HepG2 (cell line): ENCODE data around the gene CYP4F22. TPM values are rescaled to one million over a fixed set of nuclear protein-coding genes. Genes with fewer than 3 reads are reported as not detected.
A peak's percentile ranks its signal among the peaks of the same experiment; 100 is the strongest.

Source experiments
- CEBPB ChIP-seq: IDR thresholded peaks from 2 replicates; pipeline ENCODE4 v1.6.1; 2011; ENCODE audit warnings: low read depth, low read length, improper control_type of control experiment, borderline replicate concordance
- CREB1 ChIP-seq, 2 experiments: fragments of 450-650 bp in 1 of 2; IDR thresholded peaks; 2 replicates each; pipeline ENCODE4 v1.6.1; 2016 to 2017; ENCODE audit warnings: control low read depth in 1 of 2, mild to moderate bottlenecking in 1 of 2, missing compliant biosample characterization in 1 of 2, missing genetic modification characterization in 1 of 2
- EED ChIP-seq: sonication (generic); formaldehyde crosslinking; IDR thresholded peaks from 2 replicates; pipeline ENCODE4 v1.5.0; 2020; ENCODE audit warnings: mild to moderate bottlenecking, missing genetic modification reagents
- GATA4 ChIP-seq: sonication (generic); IDR thresholded peaks from 2 replicates; pipeline ENCODE4 v1.6.1; 2016; ENCODE audit warnings: antibody characterized with exemption, low read depth, borderline replicate concordance
- HIVEP1 ChIP-seq: sonication (generic); formaldehyde crosslinking; IDR thresholded peaks from 2 replicates; pipeline ENCODE4 v1.4.0; 2020; ENCODE audit warnings: mild to moderate bottlenecking, missing genetic modification reagents
- HMG20A ChIP-seq: IDR thresholded peaks from 2 replicates; pipeline ENCODE4 v1.6.1; 2016; ENCODE audit warnings: borderline replicate concordance
- KDM4B ChIP-seq: sonication (generic); formaldehyde crosslinking; IDR thresholded peaks from 2 replicates; pipeline ENCODE4 v1.4.0; 2020; ENCODE audit warnings: missing genetic modification reagents
- KLF16 ChIP-seq, 2 experiments: sonication (generic) in 1 of 2; formaldehyde crosslinking in 1 of 2; IDR thresholded peaks; 2 replicates each; pipeline versions ENCODE4 v1.6.1 to v1.8.0; 2016 to 2023; ENCODE audit warnings: missing genetic modification reagents in 2 of 2, missing compliant biosample characterization in 1 of 2
- MEF2D ChIP-seq: sonication (generic); formaldehyde crosslinking; IDR thresholded peaks from 2 replicates; pipeline ENCODE4 v1.5.1; 2020; ENCODE audit warnings: mild to moderate bottlenecking, missing genetic modification reagents
- MYNN ChIP-seq: sonication (generic); formaldehyde crosslinking; IDR thresholded peaks from 2 replicates; pipeline ENCODE4 v1.4.0; 2020; ENCODE audit warnings: mild to moderate bottlenecking, low read depth, missing genetic modification reagents
- NFYC ChIP-seq: IDR thresholded peaks from 2 replicates; pipeline ENCODE4 v1.6.1; 2016; ENCODE audit warnings: missing genetic modification reagents, missing compliant biosample characterization
- SP2 ChIP-seq: sonication (generic); formaldehyde crosslinking; IDR thresholded peaks from 2 replicates; pipeline ENCODE4 v1.5.1; 2020; ENCODE audit warnings: mild to moderate bottlenecking, missing genetic modification reagents
- ZBTB7A ChIP-seq: sonication (generic); formaldehyde crosslinking; IDR thresholded peaks from 2 replicates; pipeline ENCODE4 v1.8.0; 2022; ENCODE audit warnings: mild to moderate bottlenecking, missing genetic modification reagents
- ZKSCAN1 ChIP-seq: fragments of 150-350 bp; IDR thresholded peaks from 2 replicates; pipeline ENCODE4 v1.6.1; 2014; ENCODE audit warnings: low read length
- ZNF17 ChIP-seq: sonication (generic); formaldehyde crosslinking; IDR thresholded peaks from 2 replicates; pipeline ENCODE4 v1.5.0; 2020; ENCODE audit warnings: mild to moderate bottlenecking, missing genetic modification reagents
- ZNF207 ChIP-seq: fragments of 450-650 bp; IDR thresholded peaks from 2 replicates; pipeline ENCODE4 v1.6.1; 2016; ENCODE audit warnings: antibody characterized with exemption, borderline replicate concordance
- ZNF235 ChIP-seq: sonication (generic); formaldehyde crosslinking; IDR thresholded peaks from 2 replicates; pipeline ENCODE4 v1.8.1; 2023; ENCODE audit warnings: mild to moderate bottlenecking, missing genetic modification reagents, borderline replicate concordance
- ZNF44 ChIP-seq: sonication (generic); formaldehyde crosslinking; IDR thresholded peaks from 2 replicates; pipeline ENCODE4 v1.5.1; 2020; ENCODE audit warnings: mild to moderate bottlenecking, missing genetic modification reagents
- ZNF709 ChIP-seq: sonication (generic); formaldehyde crosslinking; IDR thresholded peaks from 2 replicates; pipeline ENCODE4 v1.5.0; 2020; ENCODE audit warnings: mild to moderate bottlenecking, missing genetic modification reagents
- ZNF891 ChIP-seq: sonication (generic); formaldehyde crosslinking; IDR thresholded peaks from 2 replicates; pipeline ENCODE4 v1.5.0; 2020; ENCODE audit warnings: mild to moderate bottlenecking, missing genetic modification reagents
- polyA plus RNA-seq, 8 experiments: library from polyadenylated mRNA; depleted of rRNA in 3 of 8; stranded (reverse) in 7 of 8; unstranded in 1 of 8; fragments of >200 nt; fragmentation: Illumina TruSeq in 4 of 8; extraction: Trizol in 4 of 8; gene quantifications; 2 replicates each; pipeline versions ENCODE4 v1.2.1 to v1.2.3, GENCODE V29; 2011 to 2016; ENCODE audit warnings: low read depth in 4 of 8, missing spikeins in 1 of 8, mixed read lengths in 1 of 8; ENCODE audit not compliant: insufficient read depth in 1 of 8
- total RNA-seq, 5 experiments: library from RNA; depleted of rRNA; stranded (reverse); fragments of >200 nt; fragmentation: Illumina TruSeq; extraction: Trizol; gene quantifications; 2 replicates each; pipeline ENCODE4 v1.2.3, GENCODE V29; 2016; ENCODE audit warnings: low read depth in 1 of 5
- TF ChIP-seq, protein P1 (sequence below): sonication (generic); formaldehyde crosslinking; IDR thresholded peaks from 2 replicates; pipeline ENCODE4 v1.4.0; 2020; ENCODE audit warnings: low read depth, missing genetic modification reagents
- TF ChIP-seq, protein P2 (sequence below): sonication (generic); formaldehyde crosslinking; IDR thresholded peaks from 2 replicates; pipeline ENCODE4 v1.5.1; 2020; ENCODE audit warnings: missing genetic modification reagents, mild to moderate bottlenecking, borderline replicate concordance
- TF ChIP-seq, protein P3 (sequence below): sonication (generic); formaldehyde crosslinking; IDR thresholded peaks from 2 replicates; pipeline ENCODE4 v1.4.0; 2020; ENCODE audit warnings: missing genetic modification reagents, borderline replicate concordance

The CYP4F22 gene
- total and polyA plus RNA-seq, 2 of the 13 experiments (the other 11 are each of a cell fraction or from before 2014, with no cell fraction given), result 0.05 TPM; not detected in 1

DNA sequence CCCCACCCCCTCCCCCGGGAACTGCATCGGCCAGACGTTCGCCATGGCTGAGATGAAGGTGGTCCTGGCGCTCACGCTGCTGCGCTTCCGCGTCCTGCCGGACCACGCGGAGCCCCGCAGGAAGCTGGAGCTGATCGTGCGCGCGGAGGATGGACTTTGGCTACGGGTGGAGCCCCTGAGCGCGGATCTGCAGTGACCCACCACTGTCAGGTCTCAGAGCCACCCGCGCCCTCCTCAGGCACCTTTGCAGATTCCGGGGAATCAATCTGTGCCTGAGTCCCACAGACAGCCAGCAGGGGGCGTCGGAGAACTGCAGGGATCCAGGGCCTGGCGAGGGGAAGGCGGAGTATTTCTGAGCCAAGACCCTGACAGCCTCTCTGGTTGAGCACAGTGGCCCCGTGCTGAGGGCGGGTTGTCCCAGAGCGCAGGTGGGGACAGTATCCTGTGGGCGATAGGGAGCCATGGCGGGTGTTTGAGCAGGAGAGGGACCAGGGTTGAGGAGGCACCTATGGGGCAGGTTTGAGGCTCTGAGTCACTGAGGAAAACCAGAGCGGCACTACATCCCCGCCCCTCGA is 76.3 kb downstream of the CYP4F22 start (continued):
- TF ChIP-seq, protein P1, sequence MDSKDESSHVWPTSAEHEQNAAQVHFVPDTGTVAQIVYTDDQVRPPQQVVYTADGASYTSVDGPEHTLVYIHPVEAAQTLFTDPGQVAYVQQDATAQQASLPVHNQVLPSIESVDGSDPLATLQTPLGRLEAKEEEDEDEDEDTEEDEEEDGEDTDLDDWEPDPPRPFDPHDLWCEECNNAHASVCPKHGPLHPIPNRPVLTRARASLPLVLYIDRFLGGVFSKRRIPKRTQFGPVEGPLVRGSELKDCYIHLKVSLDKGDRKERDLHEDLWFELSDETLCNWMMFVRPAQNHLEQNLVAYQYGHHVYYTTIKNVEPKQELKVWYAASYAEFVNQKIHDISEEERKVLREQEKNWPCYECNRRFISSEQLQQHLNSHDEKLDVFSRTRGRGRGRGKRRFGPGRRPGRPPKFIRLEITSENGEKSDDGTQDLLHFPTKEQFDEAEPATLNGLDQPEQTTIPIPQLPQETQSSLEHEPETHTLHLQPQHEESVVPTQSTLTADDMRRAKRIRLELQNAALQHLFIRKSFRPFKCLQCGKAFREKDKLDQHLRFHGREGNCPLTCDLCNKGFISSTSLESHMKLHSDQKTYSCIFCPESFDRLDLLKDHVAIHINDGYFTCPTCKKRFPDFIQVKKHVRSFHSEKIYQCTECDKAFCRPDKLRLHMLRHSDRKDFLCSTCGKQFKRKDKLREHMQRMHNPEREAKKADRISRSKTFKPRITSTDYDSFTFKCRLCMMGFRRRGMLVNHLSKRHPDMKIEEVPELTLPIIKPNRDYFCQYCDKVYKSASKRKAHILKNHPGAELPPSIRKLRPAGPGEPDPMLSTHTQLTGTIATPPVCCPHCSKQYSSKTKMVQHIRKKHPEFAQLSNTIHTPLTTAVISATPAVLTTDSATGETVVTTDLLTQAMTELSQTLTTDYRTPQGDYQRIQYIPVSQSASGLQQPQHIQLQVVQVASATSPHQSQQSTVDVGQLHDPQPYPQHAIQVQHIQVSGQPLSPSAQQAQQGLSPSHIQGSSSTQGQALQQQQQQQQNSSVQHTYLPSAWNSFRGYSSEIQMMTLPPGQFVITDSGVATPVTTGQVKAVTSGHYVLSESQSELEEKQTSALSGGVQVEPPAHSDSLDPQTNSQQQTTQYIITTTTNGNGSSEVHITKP (CRISPR knock-in tag), result no peak
- 0 out of 2 replicates have a peak, but pooled peaks have one; percentile 35 for TF ChIP-seq MYNN (CRISPR knock-in tag)
- TF ChIP-seq HIVEP1 (CRISPR knock-in tag), result no peak
- peak; percentile 90 for TF ChIP-seq ZBTB7A
- TF ChIP-seq SP2 (CRISPR knock-in tag), result no peak
- no peak for TF ChIP-seq ZNF44 (CRISPR knock-in tag)
- TF ChIP-seq, protein P2, sequence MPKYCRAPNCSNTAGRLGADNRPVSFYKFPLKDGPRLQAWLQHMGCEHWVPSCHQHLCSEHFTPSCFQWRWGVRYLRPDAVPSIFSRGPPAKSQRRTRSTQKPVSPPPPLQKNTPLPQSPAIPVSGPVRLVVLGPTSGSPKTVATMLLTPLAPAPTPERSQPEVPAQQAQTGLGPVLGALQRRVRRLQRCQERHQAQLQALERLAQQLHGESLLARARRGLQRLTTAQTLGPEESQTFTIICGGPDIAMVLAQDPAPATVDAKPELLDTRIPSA (CRISPR knock-in tag), result no peak
- TF ChIP-seq CEBPB, result no peak
- TF ChIP-seq CREB1 (IDR thresholded peaks at IDR 0.05), result no peak
- no peak for TF ChIP-seq CREB1 (CRISPR knock-in tag; IDR thresholded peaks at IDR 0.05)
- TF ChIP-seq GATA4, result no peak
- TF ChIP-seq NFYC (CRISPR knock-in tag), result no peak
- no peak for TF ChIP-seq ZNF235 (CRISPR knock-in tag)
- TF ChIP-seq KDM4B, result no peak
- TF ChIP-seq MEF2D (CRISPR knock-in tag), result no peak
- TF ChIP-seq ZNF17 (CRISPR knock-in tag), result no peak
- TF ChIP-seq ZKSCAN1, result no peak
- TF ChIP-seq KLF16 (CRISPR knock-in tag; IDR thresholded peaks at IDR 0.05), result peak in 1 of 2 experiments; percentile 29; a peak in 1 of 4 replicates
- TF ChIP-seq EED (CRISPR knock-in tag), result no peak
- TF ChIP-seq ZNF207, result no peak
- TF ChIP-seq ZNF709, result no peak; the same call in none of the 2 replicates
- TF ChIP-seq ZNF891 (CRISPR knock-in tag), result no peak
- TF ChIP-seq, protein P3, sequence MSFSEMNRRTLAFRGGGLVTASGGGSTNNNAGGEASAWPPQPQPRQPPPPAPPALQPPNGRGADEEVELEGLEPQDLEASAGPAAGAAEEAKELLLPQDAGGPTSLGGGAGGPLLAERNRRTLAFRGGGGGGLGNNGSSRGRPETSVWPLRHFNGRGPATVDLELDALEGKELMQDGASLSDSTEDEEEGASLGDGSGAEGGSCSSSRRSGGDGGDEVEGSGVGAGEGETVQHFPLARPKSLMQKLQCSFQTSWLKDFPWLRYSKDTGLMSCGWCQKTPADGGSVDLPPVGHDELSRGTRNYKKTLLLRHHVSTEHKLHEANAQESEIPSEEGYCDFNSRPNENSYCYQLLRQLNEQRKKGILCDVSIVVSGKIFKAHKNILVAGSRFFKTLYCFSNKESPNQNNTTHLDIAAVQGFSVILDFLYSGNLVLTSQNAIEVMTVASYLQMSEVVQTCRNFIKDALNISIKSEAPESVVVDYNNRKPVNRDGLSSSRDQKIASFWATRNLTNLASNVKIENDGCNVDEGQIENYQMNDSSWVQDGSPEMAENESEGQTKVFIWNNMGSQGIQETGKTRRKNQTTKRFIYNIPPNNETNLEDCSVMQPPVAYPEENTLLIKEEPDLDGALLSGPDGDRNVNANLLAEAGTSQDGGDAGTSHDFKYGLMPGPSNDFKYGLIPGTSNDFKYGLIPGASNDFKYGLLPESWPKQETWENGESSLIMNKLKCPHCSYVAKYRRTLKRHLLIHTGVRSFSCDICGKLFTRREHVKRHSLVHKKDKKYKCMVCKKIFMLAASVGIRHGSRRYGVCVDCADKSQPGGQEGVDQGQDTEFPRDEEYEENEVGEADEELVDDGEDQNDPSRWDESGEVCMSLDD (CRISPR knock-in tag), result no peak
- TF ChIP-seq HMG20A (CRISPR knock-in tag), result no peak
